KOPT-K1 (cell line): ENCODE data around the gene ARID3A.
"Not testable (repeated sequence)": the region's sequence is repeated elsewhere in the genome, so short reads cannot be mapped to it uniquely, and the experiment has no call there.

Experiments
- H3K27ac ChIP-seq: fragments of 200-600 bp; sonication (generic); 2 replicates; pipeline ENCODE4 v1.5.1; 2016; ENCODE audit warnings: antibody characterized with exemption, mild to moderate bottlenecking, low read depth, low read length; ENCODE audit not compliant: poor library complexity, severe bottlenecking
- H3K36me3 ChIP-seq: fragments of 200-600 bp; sonication (generic); 2 replicates; pipeline ENCODE4 v1.5.1; 2017; ENCODE audit warnings: antibody characterized with exemption, mild to moderate bottlenecking, low read length, moderate library complexity; ENCODE audit not compliant: insufficient read depth
- H3K9me3 ChIP-seq: fragments of 200-600 bp; sonication (generic); 2 replicates; pipeline ENCODE4 v1.5.1; 2017; ENCODE audit warnings: antibody characterized with exemption, low read length, mild to moderate bottlenecking; ENCODE audit not compliant: insufficient read depth, poor library complexity, severe bottlenecking

The ARID3A gene

DNA sequence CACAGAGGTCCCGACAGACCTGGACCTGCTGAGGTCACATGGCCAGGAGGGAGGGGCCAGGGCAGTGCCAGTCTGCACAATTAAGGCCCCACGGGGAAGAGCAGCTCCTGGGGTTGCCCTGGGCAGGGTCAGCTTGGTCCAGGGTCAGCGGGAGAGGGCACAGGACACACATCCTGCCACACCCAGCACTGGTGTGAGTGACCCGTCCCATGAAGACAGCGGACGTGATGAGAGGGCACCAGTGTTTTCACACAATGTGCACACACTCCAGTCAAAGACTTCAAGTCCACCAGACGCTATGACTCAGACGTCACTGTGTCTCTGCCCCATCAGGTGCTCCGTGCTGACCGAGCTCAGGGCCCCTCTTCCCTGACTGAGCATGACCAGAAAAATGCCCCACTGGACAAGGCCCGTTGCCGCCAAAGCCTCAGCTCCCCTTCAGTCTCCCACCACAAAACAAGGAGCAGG is 90.8 kb downstream of the ARID3A start:
- H3K27ac ChIP-seq: no peak overlapping the region
- no peaks in the 10 kb centered on the region for H3K9me3 ChIP-seq
- peaks cover 77% of the 10 kb centered on the region for H3K36me3 ChIP-seq

DNA sequence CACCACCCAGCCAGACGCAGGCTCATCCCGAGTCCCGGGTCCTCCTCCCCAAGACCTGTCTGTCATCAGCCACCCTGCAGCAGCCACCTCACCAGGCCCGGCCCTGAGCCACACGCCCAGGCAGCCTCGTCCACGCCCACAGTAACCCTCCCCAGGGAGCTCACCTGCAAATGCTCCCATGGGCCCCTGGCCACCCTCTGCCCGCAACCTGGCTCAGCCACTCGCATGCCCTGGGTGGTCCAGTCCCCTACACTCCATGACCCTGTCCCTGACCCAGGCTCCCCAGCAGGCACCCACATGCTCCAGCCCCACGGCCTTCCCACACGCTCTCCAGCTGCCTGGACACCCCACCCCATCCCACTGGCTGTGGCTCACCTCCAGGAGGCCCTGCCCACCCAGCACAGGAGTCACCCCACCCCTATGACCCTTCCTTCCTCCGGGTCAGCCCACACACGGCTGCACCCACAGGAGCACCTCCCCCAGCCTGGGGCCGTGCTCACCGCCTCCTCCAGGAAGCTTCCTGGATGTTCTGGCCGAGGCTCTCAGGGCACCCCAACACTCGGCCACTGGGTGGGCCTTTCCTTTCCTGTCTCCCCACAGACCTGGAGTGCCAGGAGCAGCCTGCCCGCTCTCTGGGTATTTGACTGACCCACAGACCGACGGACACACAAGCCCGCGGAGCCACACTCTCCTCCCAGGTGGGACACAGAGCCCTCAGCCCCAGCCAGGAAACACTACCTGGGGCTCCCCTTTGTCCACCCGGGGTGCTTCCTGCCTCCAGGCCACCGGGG is 91.5 kb downstream of the ARID3A start:
- no peak overlapping the region for H3K27ac ChIP-seq
- H3K36me3 ChIP-seq: peaks cover 71% of the 10 kb centered on the region
- no peaks in the 10 kb centered on the region for H3K9me3 ChIP-seq

DNA sequence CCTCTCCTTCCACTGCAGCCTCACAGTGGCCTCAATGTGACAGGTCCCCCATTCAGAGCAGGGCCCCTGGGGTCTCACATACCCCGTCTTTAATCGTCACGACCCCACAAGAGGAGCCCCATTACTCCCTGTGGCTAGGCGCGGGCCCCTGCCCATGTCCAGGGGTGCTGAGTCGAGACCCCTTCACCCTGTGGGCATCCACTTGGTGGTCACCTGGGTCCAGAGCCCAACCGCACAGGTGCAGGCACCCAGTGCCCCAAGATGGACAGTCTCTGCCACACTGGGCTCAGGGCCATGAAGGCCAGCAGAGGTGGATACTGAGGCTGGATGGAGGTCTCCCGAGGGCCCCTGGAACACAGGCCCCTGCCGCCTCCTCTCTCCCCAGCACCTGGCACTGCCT is 92.1 kb downstream of the ARID3A start:
- Histone ChIP-seq H3K9me3 (no peaks in the 10 kb centered on the region), H3K27ac (no peak overlapping the region), H3K36me3 (peaks cover 65% of the 10 kb centered on the region)

DNA sequence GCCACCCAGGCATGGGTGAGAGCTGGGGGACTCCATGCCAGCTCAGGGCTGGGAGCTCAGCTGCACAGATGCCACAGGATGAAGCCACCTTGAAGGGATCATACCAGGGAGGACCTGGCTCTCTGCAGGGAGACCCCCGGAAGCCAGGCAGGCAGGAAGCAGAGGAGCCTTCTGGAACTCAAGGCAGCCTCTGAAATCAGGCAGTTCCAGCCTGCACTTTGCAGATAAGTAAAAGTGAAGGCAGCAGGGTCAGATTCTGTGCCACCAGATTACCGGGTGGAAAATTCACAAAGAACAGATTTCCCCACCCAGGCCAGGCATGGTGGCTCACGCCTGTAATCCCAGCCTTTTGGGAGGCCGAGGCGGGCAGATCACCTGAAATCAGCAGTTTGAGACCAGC is 92.6 kb downstream of the ARID3A start:
- Histone ChIP-seq H3K27ac (peak overlapping the region; percentile 2), H3K36me3 (peaks cover 60% of the 10 kb centered on the region), H3K9me3 (no peaks in the 10 kb centered on the region)

DNA sequence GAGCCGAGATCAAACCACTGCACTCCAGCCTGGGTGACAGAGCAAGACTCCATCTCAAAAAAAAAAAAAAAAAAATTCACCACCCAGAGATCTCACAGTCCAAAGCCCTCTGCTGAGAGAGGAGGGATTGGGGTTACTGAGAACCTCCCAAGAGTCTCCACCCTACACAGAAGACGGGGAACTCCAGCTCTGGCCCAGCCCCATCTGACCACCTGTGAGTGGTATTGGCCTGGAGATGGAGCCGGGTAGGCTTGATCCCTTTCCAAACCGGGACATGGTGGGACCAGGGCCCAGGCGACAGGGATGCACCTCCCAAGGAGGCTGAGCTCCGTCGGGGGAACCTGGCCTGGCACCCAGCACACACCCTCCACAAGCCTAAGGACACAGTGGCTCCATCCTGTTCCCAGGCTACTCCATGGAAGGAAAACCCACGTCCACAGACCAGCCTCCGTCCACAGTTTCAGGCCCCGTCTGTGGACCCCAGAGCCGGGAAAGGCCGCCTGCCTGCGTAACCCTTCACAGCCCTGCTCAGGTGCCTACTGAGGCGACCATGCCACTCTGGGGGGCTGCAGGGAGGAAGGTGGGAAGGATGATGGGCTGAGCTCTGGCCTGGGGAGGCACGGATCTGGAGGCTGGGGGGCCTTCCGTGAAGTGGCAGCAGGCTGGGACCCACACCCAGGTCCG is 93.2 kb downstream of the ARID3A start:
- Histone ChIP-seq H3K27ac (peak overlapping the region; percentile 76), H3K36me3 (peaks cover 53% of the 10 kb centered on the region), H3K9me3 (no peaks in the 10 kb centered on the region)

DNA sequence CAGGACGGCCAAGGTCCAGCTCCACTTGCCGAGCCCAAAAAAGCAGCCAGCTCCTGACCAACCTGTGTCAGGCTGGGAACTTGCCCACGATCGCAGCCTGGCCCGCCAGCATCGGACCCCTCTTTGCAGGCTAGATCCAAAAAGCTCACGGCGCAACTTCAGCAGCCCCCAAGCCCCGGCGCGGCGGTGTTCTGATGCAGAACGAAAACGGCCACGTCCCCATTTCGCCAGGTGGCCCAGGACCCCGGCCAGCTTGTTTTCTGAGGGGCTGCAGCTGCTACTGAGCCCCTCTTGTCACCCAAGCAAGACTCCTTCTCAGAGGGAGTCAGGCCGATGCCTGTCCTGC is 93.8 kb downstream of the ARID3A start:
- H3K9me3 ChIP-seq: no peaks in the 10 kb centered on the region
- H3K36me3 ChIP-seq: peaks cover 49% of the 10 kb centered on the region
- peak overlapping the region; percentile 76 for H3K27ac ChIP-seq

DNA sequence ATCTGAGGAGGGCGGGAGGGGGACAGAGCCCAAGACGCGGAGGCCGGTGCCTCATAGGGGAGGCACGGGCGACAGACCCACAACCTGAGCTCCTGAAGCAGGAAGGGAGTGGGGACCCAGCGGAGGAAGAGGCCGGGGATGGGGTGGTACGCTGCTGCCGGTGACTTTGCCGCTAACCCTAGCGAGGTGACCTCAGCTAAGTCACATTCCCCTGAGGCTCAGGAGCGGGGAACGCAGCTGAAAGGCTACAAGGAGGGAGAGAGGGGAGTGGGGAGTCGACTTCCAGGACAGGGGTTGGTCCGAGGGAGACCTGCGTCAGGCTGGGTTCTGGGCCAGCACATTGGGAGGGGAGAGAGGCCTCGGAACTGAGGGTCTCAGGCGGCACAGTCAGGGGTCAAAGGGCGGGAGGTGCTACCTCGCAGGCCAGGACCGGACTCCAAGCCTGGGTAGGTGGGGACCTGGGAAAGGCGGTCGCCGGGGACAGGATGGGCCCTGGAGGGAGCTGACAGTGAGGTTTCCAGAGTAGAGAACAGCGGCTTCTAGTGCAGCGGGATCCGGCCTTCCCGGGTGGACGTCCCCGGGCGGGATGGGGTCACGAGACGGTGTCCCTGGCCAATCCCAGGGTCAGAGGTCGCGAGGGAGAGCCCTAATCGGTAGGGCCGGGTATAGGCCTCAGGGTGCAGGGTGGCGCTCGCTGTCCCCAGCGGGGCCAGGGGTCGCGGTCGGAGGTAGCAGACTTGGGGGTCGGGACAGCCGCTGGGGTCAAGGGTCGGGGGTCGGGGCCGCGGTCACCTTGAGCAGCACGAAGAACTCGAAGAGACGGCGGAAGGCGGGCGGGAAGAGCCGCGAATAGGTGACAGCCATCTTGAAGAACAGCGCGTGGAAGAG is 94.4 kb downstream of the ARID3A start:
- Histone ChIP-seq H3K36me3 (peaks cover 42% of the 10 kb centered on the region), H3K9me3 (no peaks in the 10 kb centered on the region), H3K27ac (peak overlapping the region; percentile 76)

DNA sequence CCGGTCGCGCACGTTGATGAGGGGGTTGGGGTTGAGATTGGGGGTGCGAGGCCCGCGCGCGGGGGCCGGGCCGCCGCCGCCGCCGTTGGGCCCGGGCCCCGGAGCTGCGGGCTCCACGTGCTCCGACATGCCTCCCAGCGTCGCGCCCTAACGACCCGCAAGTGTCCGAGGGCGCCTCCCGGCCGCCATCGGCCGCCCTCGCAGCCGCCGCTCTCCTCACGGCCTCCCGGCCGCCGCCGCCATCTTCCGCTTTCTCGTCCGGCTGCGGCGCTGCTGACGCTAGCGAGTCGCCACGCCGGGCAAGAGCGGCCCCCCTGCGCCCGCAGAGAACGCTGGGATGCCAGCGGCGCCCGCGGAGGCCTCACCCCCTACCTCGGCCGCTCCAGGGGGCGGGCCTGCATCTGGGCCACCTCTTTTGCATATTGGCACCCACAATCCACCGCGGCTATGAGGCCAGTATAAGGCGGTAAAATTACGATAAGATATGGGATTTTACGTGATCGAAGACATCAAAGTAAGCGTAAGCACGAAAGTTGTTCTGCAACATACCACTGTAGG is 95.1 kb downstream of the ARID3A start, which contains the start of gene TMEM259:
TMEM259 (minus strand) TSS at position 256 of the 558 bp plus-strand sequence; CDS start at position 129, 127 bp downstream.
- no peaks in the 10 kb centered on the region for H3K9me3 ChIP-seq
- peaks cover 35% of the 10 kb centered on the region for H3K36me3 ChIP-seq
- peak within 1 kb of the TSS; percentile 76 for H3K27ac ChIP-seq

DNA sequence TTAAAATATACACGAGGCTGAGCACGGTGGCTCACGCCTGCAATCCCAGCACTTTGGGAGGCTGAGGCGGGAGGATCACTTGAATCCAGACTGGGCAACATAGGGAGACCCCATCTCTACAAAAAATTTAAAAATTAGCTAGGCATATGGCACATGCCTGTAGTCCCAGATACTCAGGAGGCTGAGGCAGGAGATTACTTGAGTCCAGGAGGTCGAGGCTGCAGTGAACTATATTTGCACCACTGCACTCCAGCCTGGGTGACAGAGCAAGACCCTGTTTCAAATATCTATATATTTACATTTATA is 98.0 kb downstream of the ARID3A start:
- H3K9me3 ChIP-seq, H3K36me3 ChIP-seq, H3K27ac ChIP-seq: not testable (repeated sequence)

DNA sequence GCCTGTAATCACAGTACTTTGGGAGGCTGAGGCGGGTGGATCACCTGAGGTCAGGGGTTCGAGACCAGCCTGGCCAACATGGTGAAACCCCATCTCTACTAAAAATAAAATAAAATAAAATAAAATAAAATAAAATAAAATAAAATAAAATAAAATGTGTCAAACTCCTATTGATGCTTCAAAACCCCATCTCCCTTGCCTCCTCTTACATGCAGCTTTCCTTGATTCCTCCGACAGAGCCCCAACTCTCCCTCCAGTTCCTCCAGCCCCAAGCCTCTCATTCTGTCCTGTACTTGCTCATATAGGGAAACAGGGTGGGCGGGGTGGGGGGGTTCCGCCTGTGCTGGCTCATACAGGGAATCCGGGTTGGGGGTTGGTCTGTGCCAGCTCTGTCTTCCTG is 99.2 kb downstream of the ARID3A start:
- not testable (repeated sequence) for H3K27ac ChIP-seq, H3K9me3 ChIP-seq, H3K36me3 ChIP-seq
